OCI-LY1 (cell line): ENCODE measurements around the gene ATP6V1A.

Experiments
- H2AFZ ChIP-seq: fragments of 200-600 bp; sonication (generic), shearing (Covaris generic); 2 replicates; pipeline ENCODE4 v1.6.0; 2014; ENCODE audit warnings: antibody characterized with exemption, mild to moderate bottlenecking, low read length
- H3F3A ChIP-seq: fragments of 200-600 bp; sonication (generic), shearing (Covaris generic); 2 replicates; pipeline ENCODE4 v1.6.0; 2014; ENCODE audit warnings: mild to moderate bottlenecking, antibody characterized with exemption, low read length, moderate library complexity; ENCODE audit not compliant: insufficient read depth
- H3K27ac ChIP-seq: fragments of 200-600 bp; sonication (generic); 2 replicates; pipeline ENCODE4 v1.5.1; 2014; ENCODE audit warnings: low read length, mixed run types, mild to moderate bottlenecking, low read depth; ENCODE audit not compliant: poor library complexity, severe bottlenecking
- H3K27me3 ChIP-seq: fragments of 200-600 bp; sonication (generic); 2 replicates; pipeline ENCODE4 v1.6.0; 2014; ENCODE audit warnings: antibody characterized with exemption, mild to moderate bottlenecking, low read length, moderate library complexity; ENCODE audit not compliant: insufficient read depth
- H3K36me3 ChIP-seq: fragments of 200-600 bp; sonication (generic); 2 replicates; pipeline ENCODE4 v1.6.1; 2014; ENCODE audit warnings: mild to moderate bottlenecking, antibody characterized with exemption, low read length, moderate library complexity, mixed read lengths; ENCODE audit not compliant: insufficient read depth
- H3K4me1 ChIP-seq: fragments of 200-600 bp; sonication (generic); 2 replicates; pipeline ENCODE4 v1.5.1; 2014; ENCODE audit warnings: mild to moderate bottlenecking, low read length, moderate library complexity; ENCODE audit not compliant: insufficient read depth, severe bottlenecking
- H3K4me2 ChIP-seq: fragments of 200-600 bp; sonication (generic), shearing (Covaris generic); 2 replicates; pipeline ENCODE4 v1.6.1; 2014; ENCODE audit warnings: low read length
- H3K4me3 ChIP-seq: fragments of 200-600 bp; sonication (generic); 2 replicates; pipeline ENCODE4 v1.5.1; 2014; ENCODE audit warnings: low read length, low read depth, mild to moderate bottlenecking, mixed read lengths; ENCODE audit not compliant: poor library complexity, severe bottlenecking
- H3K79me2 ChIP-seq: fragments of 200-600 bp; shearing (Covaris generic); 2 replicates; pipeline ENCODE4 v1.6.1; 2016; ENCODE audit warnings: mixed run types, low read length, mixed read lengths; ENCODE audit not compliant: insufficient read depth
- H3K9ac ChIP-seq: fragments of 200-600 bp; sonication (generic), shearing (Covaris generic); 2 replicates; pipeline ENCODE4 v1.6.1; 2014; ENCODE audit warnings: mild to moderate bottlenecking, low read length, mixed read lengths
- H3K9me2 ChIP-seq: fragments of 200-600 bp; sonication (generic), shearing (Covaris generic); 2 replicates; pipeline ENCODE4 v1.6.1; 2014; ENCODE audit warnings: low read depth, mild to moderate bottlenecking, low read length, mixed read lengths
- H3K9me3 ChIP-seq: fragments of 200-600 bp; shearing (Covaris generic); 2 replicates; pipeline ENCODE4 v1.6.1; 2014; ENCODE audit warnings: low read length, mixed read lengths
- H4K20me1 ChIP-seq: fragments of 200-600 bp; sonication (generic), shearing (Covaris generic); 2 replicates; pipeline ENCODE4 v1.6.0; 2016; ENCODE audit warnings: mild to moderate bottlenecking, low read length; ENCODE audit not compliant: insufficient read depth
- EZH2 ChIP-seq: fragments of 200-600 bp; sonication (generic), shearing (Covaris generic); IDR thresholded peaks from 2 replicates; pipeline ENCODE4 v1.8.0; 2017; ENCODE audit warnings: borderline replicate concordance, mixed run types, mild to moderate bottlenecking, antibody characterized with exemption, low read length, moderate library complexity, mixed read lengths
- TF ChIP-seq, protein P1 (sequence below): fragments of 200-600 bp; sonication (generic), shearing (Covaris generic); IDR thresholded peaks from 2 replicates; pipeline ENCODE4 v1.5.1; 2017; ENCODE audit warnings: mild to moderate bottlenecking, antibody characterized with exemption, low read length, moderate library complexity, mixed read lengths

Gene ATP6V1A

DNA sequence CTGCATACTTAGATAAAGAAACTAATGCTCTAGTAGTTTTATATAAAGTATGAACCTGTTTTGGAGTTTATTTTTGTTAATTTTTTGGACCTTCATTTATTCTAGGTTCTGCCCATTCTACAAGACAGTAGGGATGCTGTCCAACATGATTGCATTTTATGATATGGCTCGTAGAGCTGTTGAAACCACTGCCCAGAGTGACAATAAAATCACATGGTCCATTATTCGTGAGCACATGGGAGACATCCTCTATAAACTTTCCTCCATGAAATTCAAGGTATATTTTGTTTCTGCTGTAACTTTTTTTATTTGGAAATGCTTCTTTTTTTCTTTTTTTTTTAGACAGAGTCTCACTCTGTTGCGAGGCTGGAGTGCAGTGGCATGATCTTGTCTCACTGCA, 58.4 kb downstream of the ATP6V1A start:
- Histone ChIP-seq H3K4me3 (no peak overlapping the region), H3K4me1 (no peaks in the 10 kb centered on the region), H3K79me2 (no peaks in the 10 kb centered on the region), H3K9me2 (no peaks in the 10 kb centered on the region), H3K27ac (no peak overlapping the region), H3K36me3 (peaks cover 74% of the 10 kb centered on the region), H3K27me3 (no peaks in the 10 kb centered on the region), H2AFZ (no peak overlapping the region), H4K20me1 (no peaks in the 10 kb centered on the region), H3K9ac (no peak overlapping the region), H3K9me3 (no peaks in the 10 kb centered on the region), H3K4me2 (no peak overlapping the region), H3F3A (no peaks in the 10 kb centered on the region)
- TF ChIP-seq, protein P1, sequence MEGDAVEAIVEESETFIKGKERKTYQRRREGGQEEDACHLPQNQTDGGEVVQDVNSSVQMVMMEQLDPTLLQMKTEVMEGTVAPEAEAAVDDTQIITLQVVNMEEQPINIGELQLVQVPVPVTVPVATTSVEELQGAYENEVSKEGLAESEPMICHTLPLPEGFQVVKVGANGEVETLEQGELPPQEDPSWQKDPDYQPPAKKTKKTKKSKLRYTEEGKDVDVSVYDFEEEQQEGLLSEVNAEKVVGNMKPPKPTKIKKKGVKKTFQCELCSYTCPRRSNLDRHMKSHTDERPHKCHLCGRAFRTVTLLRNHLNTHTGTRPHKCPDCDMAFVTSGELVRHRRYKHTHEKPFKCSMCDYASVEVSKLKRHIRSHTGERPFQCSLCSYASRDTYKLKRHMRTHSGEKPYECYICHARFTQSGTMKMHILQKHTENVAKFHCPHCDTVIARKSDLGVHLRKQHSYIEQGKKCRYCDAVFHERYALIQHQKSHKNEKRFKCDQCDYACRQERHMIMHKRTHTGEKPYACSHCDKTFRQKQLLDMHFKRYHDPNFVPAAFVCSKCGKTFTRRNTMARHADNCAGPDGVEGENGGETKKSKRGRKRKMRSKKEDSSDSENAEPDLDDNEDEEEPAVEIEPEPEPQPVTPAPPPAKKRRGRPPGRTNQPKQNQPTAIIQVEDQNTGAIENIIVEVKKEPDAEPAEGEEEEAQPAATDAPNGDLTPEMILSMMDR = no peak
- TF ChIP-seq EZH2 = no peak

DNA sequence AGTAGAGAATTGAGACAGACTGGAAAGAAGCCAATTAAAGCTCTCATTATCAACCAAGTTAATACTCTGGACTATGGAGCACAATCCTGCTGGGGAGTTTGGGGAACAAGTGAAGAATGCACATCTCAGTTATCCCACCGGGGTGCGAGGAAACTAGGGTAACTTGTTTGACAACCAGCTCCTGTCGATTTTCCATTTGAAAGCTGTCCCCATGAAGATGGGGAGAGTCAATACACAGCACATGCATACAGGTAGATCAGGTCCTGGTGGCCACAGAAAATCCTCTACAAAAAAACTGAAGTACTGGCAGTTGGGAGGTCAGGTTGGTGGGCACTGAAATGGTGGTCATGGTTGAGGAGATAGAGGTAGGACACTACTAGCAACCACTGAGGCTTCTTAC, 66.0 kb downstream of the ATP6V1A start:
- H3K27me3 ChIP-seq = no peaks in the 10 kb centered on the region
- no peaks in the 10 kb centered on the region for H4K20me1 ChIP-seq
- peaks cover 16% of the 10 kb centered on the region for H3K36me3 ChIP-seq
- no peak overlapping the region for H3K9ac ChIP-seq
- no peak overlapping the region for H2AFZ ChIP-seq
- no peaks in the 10 kb centered on the region for H3K9me2 ChIP-seq
- H3K4me2 ChIP-seq = no peak overlapping the region
- TF ChIP-seq EZH2 = no peak
- TF ChIP-seq, protein P1 = no peak
- H3K4me1 ChIP-seq = no peaks in the 10 kb centered on the region
- H3K79me2 ChIP-seq = no peaks in the 10 kb centered on the region
- H3K27ac ChIP-seq = no peak overlapping the region
- H3K4me3 ChIP-seq = no peak overlapping the region
- H3K9me3 ChIP-seq = no peaks in the 10 kb centered on the region
- H3F3A ChIP-seq = 0 out of 2 replicates have a peak, but pooled peaks cover 3% of the 10 kb centered on the region

DNA sequence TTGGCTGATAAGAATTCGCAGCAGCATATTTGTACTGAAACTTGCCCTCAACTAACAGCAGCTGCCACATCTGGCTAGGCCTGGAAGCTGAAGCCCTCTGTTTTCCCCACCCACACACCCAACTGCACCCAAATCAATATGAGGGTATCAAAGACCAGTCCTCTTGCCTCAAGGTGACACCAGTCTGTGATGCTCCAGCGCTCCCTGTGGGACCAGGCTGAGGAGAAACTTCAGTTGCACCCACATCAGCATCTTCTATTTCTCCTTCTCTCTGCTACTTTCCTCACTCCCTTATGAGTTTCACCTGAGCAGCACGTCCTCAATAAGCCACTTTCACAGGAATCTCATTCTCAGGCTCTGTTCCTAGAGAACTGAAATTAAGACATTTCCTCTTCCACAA, 73.0 kb downstream of the ATP6V1A start:
- no peaks in the 10 kb centered on the region for H3K27me3 ChIP-seq
- H3K27ac ChIP-seq = no peak overlapping the region
- no peaks in the 10 kb centered on the region for H3K79me2 ChIP-seq
- H3K4me1 ChIP-seq = peaks cover 3% of the 10 kb centered on the region
- TF ChIP-seq, protein P1 = no peak
- no peak for TF ChIP-seq EZH2
- no peak overlapping the region for H3K4me3 ChIP-seq
- no peaks in the 10 kb centered on the region for H3K9me2 ChIP-seq
- H4K20me1 ChIP-seq = no peaks in the 10 kb centered on the region
- no peaks in the 10 kb centered on the region for H3K36me3 ChIP-seq
- H3K4me2 ChIP-seq = no peak overlapping the region
- H3K9ac ChIP-seq = no peak overlapping the region
- no peaks in the 10 kb centered on the region for H3K9me3 ChIP-seq
- H2AFZ ChIP-seq = no peak overlapping the region
- no peaks in the 10 kb centered on the region for H3F3A ChIP-seq
